ENCODE results near the gene TUNAR. TPM values are rescaled to one million over a fixed set of nuclear protein-coding genes. Genes with fewer than 3 reads are reported as not detected.

TUNAR gene
- total RNA-seq, 4 donors from 2014 or later: 0.13 TPM; not detected in 3

- Histone ChIP-seq H3K27ac (replicated peaks in 1 of 4) (no peak overlapping the region), H3K27me3 (peaks cover 0 to 35% (median 0%) of the 10 kb centered on the region in 4 donors), H3K9me3 (no peaks in the 10 kb centered on the region), H3K4me1 (no peaks in the 10 kb centered on the region), H3K36me3 (no peaks in the 10 kb centered on the region), H3K4me3 (no peak overlapping the region)
- TF ChIP-seq POLR2A (IDR thresholded peaks at IDR 0.05; ENCODE audit: low read depth) (no peak), CTCF (IDR thresholded peaks at IDR 0.05) (no peak), POLR2AphosphoS5 (IDR thresholded peaks at IDR 0.05) (no peak), EP300 (IDR thresholded peaks at IDR 0.05) (no peak)
- 81% methylated on average over 4 of the region's 5 CpGs for WGBS
- DNase-seq (ENCODE audit: extremely low spot score): no peak
- intact Hi-C loops (cut with DNase I): no loop called here
Measured at GRCh38 chr14:95956601-95957460, 80.2 kb downstream of the TUNAR start.

DNA sequence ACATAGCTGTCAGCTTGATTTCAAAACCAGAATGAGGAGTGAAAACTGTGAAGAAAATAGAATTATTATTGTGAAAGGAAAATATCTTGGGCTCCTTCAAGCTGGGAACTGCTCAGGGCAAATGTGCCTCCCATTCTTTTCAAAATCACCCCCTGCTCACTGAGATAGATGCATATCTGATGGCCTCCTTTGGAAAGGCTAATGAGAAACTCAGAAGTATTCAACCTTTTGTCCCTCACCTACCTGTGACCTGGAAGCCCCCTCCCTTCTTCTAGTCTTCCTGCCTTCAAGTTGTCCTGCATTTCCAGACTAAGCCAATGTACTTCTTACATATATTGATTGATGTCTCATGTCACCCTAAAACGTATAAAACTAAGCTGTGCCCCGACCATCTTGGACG is 81.5 kb downstream of the TUNAR start:
- Histone ChIP-seq H3K27ac (replicated peaks in 1 of 4) (no peak overlapping the region), H3K27me3 (peaks cover 0 to 28% (median 0%) of the 10 kb centered on the region in 4 donors), H3K4me1 (no peaks in the 10 kb centered on the region), H3K9me3 (no peaks in the 10 kb centered on the region), H3K36me3 (no peaks in the 10 kb centered on the region), H3K4me3 (no peak overlapping the region)
- WGBS: 31% methylated on average over 3 of the region's 3 CpGs
- intact Hi-C loops (cut with DNase I): no loop called here
- no peak for TF ChIP-seq POLR2AphosphoS5 (IDR thresholded peaks at IDR 0.05)
- TF ChIP-seq EP300 (IDR thresholded peaks at IDR 0.05): no peak
- TF ChIP-seq CTCF (IDR thresholded peaks at IDR 0.05): no peak
- no peak for TF ChIP-seq POLR2A (IDR thresholded peaks at IDR 0.05; ENCODE audit: low read depth)
- no peak for DNase-seq (ENCODE audit: extremely low spot score)

- H3K4me3 ChIP-seq: no peak overlapping the region
- intact Hi-C loops (cut with DNase I): no loop called here
- no peaks in the 10 kb centered on the region for H3K36me3 ChIP-seq
- no peak for DNase-seq (ENCODE audit: extremely low spot score)
- H3K4me1 ChIP-seq: no peaks in the 10 kb centered on the region
- H3K27ac ChIP-seq (replicated peaks in 1 of 4): no peak overlapping the region
- WGBS: 19% methylated on average over 1 of the region's 1 CpG
- no peaks in the 10 kb centered on the region for H3K9me3 ChIP-seq
- TF ChIP-seq POLR2AphosphoS5 (IDR thresholded peaks at IDR 0.05) (no peak), POLR2A (IDR thresholded peaks at IDR 0.05; ENCODE audit: low read depth) (no peak), CTCF (IDR thresholded peaks at IDR 0.05) (no peak), EP300 (IDR thresholded peaks at IDR 0.05) (no peak)
- peaks cover 0 to 20% (median 0%) of the 10 kb centered on the region in 4 donors for H3K27me3 ChIP-seq
Measured at GRCh38 chr14:95959317-95959716, 82.7 kb downstream of the TUNAR start.

- Histone ChIP-seq H3K27ac (replicated peaks in 1 of 4) (no peak overlapping the region), H3K27me3 (peaks cover 0 to 14% (median 0%) of the 10 kb centered on the region in 4 donors), H3K9me3 (no peaks in the 10 kb centered on the region), H3K36me3 (no peaks in the 10 kb centered on the region), H3K4me1 (no peaks in the 10 kb centered on the region), H3K4me3 (no peak overlapping the region)
- no peak for TF ChIP-seq POLR2AphosphoS5 (IDR thresholded peaks at IDR 0.05)
- TF ChIP-seq POLR2A (IDR thresholded peaks at IDR 0.05; ENCODE audit: low read depth): no peak
- TF ChIP-seq EP300 (IDR thresholded peaks at IDR 0.05): no peak
- no peak for TF ChIP-seq CTCF (IDR thresholded peaks at IDR 0.05)
- no peak for DNase-seq (ENCODE audit: extremely low spot score)
- intact Hi-C loops (cut with DNase I): no loop called here
Measured at GRCh38 chr14:95961481-95961880, 84.8 kb downstream of the TUNAR start.

All from esophagus muscularis mucosa (tissue), 4 donors.